ENCODE measurements around the gene UBC. TPM values are rescaled to one million over a fixed set of nuclear protein-coding genes. Genes with fewer than 3 reads are reported as not detected.

Gene UBC
- total and polyA plus RNA-seq, 9 of the 15 experiments (the other 6 are each of a cell fraction or from before 2014, with no cell fraction given), result 533 to 1,153 (median 813) TPM

- TF ChIP-seq ZNF655 (CRISPR knock-in tag; IDR thresholded peaks at IDR 0.05) (0 out of 2 replicates have a peak, but pooled peaks have one; percentile 2), ZNF165 (CRISPR knock-in tag; IDR thresholded peaks at IDR 0.05; ENCODE audit: borderline replicate concordance) (no peak), POLR2G (IDR thresholded peaks at IDR 0.05; ENCODE audit: low read depth, low read length) (peak; percentile 43; the same call in 1 of the 2 replicates), RBM22 (IDR thresholded peaks at IDR 0.05; ENCODE audit: low read depth, low read length, poor library complexity, severe bottlenecking) (peak; percentile 76)
Observed at GRCh38 chr12:124909831-124910560, 4.5 kb downstream of the UBC start (continued).

DNA sequence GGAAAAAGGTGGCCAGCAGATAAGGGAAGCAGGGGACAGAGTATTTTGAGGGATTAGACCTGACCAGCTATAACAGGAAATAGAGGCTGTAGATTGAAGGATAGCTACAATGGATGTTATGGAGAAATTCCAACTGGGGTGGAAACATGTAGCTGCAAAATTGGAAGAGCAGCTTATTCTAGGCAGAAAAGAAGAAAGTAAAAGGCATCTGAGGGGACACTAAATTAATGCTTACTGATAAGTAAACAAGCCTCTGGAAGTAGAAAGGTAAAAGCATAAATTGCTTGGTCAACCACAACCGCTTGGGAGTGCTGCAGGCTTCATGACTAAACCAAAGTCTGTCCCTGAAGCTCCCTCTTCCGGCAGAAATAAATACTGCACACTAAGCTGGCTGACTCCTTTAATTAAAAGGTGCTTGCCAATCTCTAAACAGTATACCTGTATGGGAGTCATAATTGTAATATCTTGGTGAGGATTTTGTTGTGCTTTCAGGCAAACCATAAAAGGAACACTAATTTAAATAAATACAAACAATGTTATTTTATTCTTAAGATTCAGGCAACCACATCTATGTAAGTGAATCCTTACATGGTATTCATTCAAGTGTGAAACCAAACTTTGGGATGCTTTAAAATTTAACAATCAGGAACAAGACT, 7.7 kb downstream of the UBC start:
- Histone ChIP-seq H3K4me2 (ENCODE audit: insufficient read depth, low read length) (peak overlapping the region; percentile 17; the same call in 1 of the 2 replicates), H3K4me3 (no peak overlapping the region)
- WGBS (ENCODE audit: insufficient coverage, low coverage, missing lambda C conversion rate), result 0% methylated on average over 2 of the region's 2 CpGs
- TF ChIP-seq LCOR (CRISPR knock-in tag; IDR thresholded peaks at IDR 0.05) (no peak), SRF (CRISPR knock-in tag; IDR thresholded peaks at IDR 0.05) (no peak), PML (IDR thresholded peaks at IDR 0.05; ENCODE audit: low read length) (0 out of 2 replicates have a peak, but pooled peaks have one; percentile 31), SFPQ (IDR thresholded peaks at IDR 0.05; ENCODE audit: low read depth, low read length) (no peak), RB1 (IDR thresholded peaks at IDR 0.05; ENCODE audit: low read depth) (peak; percentile 68; the same call in 1 of the 2 replicates)
- TF ChIP-seq, protein P1, sequence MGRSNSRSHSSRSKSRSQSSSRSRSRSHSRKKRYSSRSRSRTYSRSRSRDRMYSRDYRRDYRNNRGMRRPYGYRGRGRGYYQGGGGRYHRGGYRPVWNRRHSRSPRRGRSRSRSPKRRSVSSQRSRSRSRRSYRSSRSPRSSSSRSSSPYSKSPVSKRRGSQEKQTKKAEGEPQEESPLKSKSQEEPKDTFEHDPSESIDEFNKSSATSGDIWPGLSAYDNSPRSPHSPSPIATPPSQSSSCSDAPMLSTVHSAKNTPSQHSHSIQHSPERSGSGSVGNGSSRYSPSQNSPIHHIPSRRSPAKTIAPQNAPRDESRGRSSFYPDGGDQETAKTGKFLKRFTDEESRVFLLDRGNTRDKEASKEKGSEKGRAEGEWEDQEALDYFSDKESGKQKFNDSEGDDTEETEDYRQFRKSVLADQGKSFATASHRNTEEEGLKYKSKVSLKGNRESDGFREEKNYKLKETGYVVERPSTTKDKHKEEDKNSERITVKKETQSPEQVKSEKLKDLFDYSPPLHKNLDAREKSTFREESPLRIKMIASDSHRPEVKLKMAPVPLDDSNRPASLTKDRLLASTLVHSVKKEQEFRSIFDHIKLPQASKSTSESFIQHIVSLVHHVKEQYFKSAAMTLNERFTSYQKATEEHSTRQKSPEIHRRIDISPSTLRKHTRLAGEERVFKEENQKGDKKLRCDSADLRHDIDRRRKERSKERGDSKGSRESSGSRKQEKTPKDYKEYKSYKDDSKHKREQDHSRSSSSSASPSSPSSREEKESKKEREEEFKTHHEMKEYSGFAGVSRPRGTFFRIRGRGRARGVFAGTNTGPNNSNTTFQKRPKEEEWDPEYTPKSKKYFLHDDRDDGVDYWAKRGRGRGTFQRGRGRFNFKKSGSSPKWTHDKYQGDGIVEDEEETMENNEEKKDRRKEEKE (IDR thresholded peaks at IDR 0.05; ENCODE audit: borderline replicate concordance in 1 of 2, control insufficient read depth in 1 of 2, low read depth in 2 of 2, low read length in 1 of 2), result 0 out of 4 replicates have a peak, but pooled peaks of 1 of the 2 experiments have one; percentile 26

More for the DNA sequence above, 7.7 kb downstream of the UBC start:
- Histone ChIP-seq H3K27me3 (ENCODE audit: control insufficient read depth in 2 of 2, insufficient read depth in 2 of 2, low read length in 2 of 2) (no peaks in the 10 kb centered on the region), H3K9me1 (ENCODE audit: control insufficient read depth, insufficient read depth, low read length) (no peaks in the 10 kb centered on the region), H4K20me1 (replicated peaks; ENCODE audit: control insufficient read depth, insufficient read depth, low read length) (peaks cover 19% of the 10 kb centered on the region), H3K36me3 (ENCODE audit: control insufficient read depth, insufficient read depth, low read length) (peaks cover 14% of the 10 kb centered on the region), H3K27ac (ENCODE audit: extremely low read depth, low read depth, low read length) (0 out of 3 replicates have a peak overlapping the region, but pooled peaks have one; percentile 3), H3K79me2 (ENCODE audit: control insufficient read depth, insufficient read depth, low read length) (peaks cover 17% of the 10 kb centered on the region), H3K4me1 (replicated peaks in 1 of 2; ENCODE audit: control insufficient read depth in 2 of 2, insufficient read depth in 2 of 2, low read length in 2 of 2) (peaks cover 14 to 26% of the 10 kb centered on the region in 2 experiments; a peak in 4 of 5 replicates), H3K9ac (ENCODE audit: insufficient read depth in 1 of 2, low read depth in 2 of 2, low read length in 2 of 2) (no peak overlapping the region), H3K9me3 (replicated peaks; ENCODE audit: control insufficient read depth, insufficient read depth, low read depth, low read length) (no peaks in the 10 kb centered on the region), H2AFZ (ENCODE audit: low read depth, low read length) (peak overlapping the region; percentile 5; the same call in 1 of the 2 replicates)
- DNase-seq (ENCODE audit: extremely low read depth in 1 of 4, low spot score in 3 of 4) (peak; percentile 67 to 94 (median 76)), ATAC-seq (peak; percentile 59), FAIRE-seq (peak; percentile 91)
- ChIA-PET POLR2A (interaction anchor here (0.6 to 2.5 kb wide), 8 partner anchors 10 to 234 kb away, joined by 3 to 8 read pairs (median 6); no protein-coding TSS in a partner anchor), CTCF (ENCODE audit: low intra/inter-chr PET ratio) (interaction anchor here (0.6 to 2.4 kb wide), 7 partner anchors 21 to 875 kb away, joined by 3 to 46 read pairs (median 3); no protein-coding TSS in a partner anchor)
- intact Hi-C loops (cut with micrococcal nuclease) (loop anchor here (2.0 kb wide), 4 partner anchors 22 to 132 kb away; partner anchors contain the start of gene SCARB1), in situ Hi-C loops (cut with MboI) (no loop called here)
- no TSS peak for BruUV-seq (replicated peaks)

Measured in K562 (cell line).